GM23338 (cell line): ENCODE data around the gene FAU.

ENCODE experiments used
- CREB1 ChIP-seq: fragments of 250-450 bp; sonication (Bioruptor Pico); IDR thresholded peaks from 2 replicates; pipeline ENCODE4 v1.5.0; 2020; ENCODE audit warnings: low read depth, mild to moderate bottlenecking, moderate library complexity
- CTCF ChIP-seq, 2 experiments: fragments of 200-600 bp in 1 of 2; sonication (generic) in 1 of 2; conservative IDR thresholded peaks; 2 replicates each; pipeline versions ENCODE4 v1.5.1 to v1.6.1; 2016 to 2017; ENCODE audit warnings: antibody characterized with exemption in 2 of 2, low read depth in 2 of 2, mild to moderate bottlenecking in 2 of 2, moderate library complexity in 1 of 2
- ETS1 ChIP-seq: IDR thresholded peaks from 2 replicates; pipeline ENCODE4 v1.6.1; 2016; ENCODE audit warnings: antibody characterized with exemption
- EZH2 ChIP-seq: fragments of 200-600 bp; sonication (generic); IDR thresholded peaks from one replicate; pipeline ENCODE4 v1.8.0; 2017; ENCODE audit warnings: antibody characterized with exemption, mild to moderate bottlenecking, low read depth; ENCODE audit not compliant: unreplicated experiment
- POLR2AphosphoS5 ChIP-seq: IDR thresholded peaks from 2 replicates; pipeline ENCODE4 v1.6.1; 2016; ENCODE audit warnings: antibody characterized with exemption, low read depth
- REST ChIP-seq: IDR thresholded peaks from one replicate; pipeline ENCODE4 v1.6.1; 2018; ENCODE audit warnings: antibody characterized with exemption; ENCODE audit not compliant: unreplicated experiment
- STAT1 ChIP-seq: IDR thresholded peaks from one replicate; pipeline ENCODE4 v1.6.1; 2016; ENCODE audit warnings: antibody characterized with exemption; ENCODE audit not compliant: unreplicated experiment

- TF ChIP-seq CTCF (conservative IDR thresholded peaks at IDR 0.05; ENCODE audit: low read depth in 2 of 2), result no peak
- TF ChIP-seq REST, result no peak
- no peak for TF ChIP-seq POLR2AphosphoS5
- TF ChIP-seq EZH2, result no peak
- no peak for TF ChIP-seq STAT1
- no peak for TF ChIP-seq CREB1 (CRISPR knock-in tag)
- no peak for TF ChIP-seq ETS1
Measured at GRCh38 chr11:65089621-65090020, 32.3 kb downstream of the FAU start.
